A172 (cell line): Measurements from ENCODE around the gene UBALD1. TPM values are rescaled to one million over a fixed set of nuclear protein-coding genes. Genes with fewer than 3 reads are reported as not detected.

Source experiments
- DNase-seq: peaks from one replicate; pipeline ENCODE4 v3.0.0-alpha.2; 2015; ENCODE audit warnings: low spot score
- total RNA-seq: library from RNA; depleted of rRNA; stranded (reverse); fragments of >200 nt; shearing (Covaris generic); gene quantifications from 2 replicates; pipeline ENCODE4 v1.2.3, GENCODE V29; 2014

UBALD1 gene
- total RNA-seq, 1 experiment from 2014 or later, result 7.9 TPM

DNA sequence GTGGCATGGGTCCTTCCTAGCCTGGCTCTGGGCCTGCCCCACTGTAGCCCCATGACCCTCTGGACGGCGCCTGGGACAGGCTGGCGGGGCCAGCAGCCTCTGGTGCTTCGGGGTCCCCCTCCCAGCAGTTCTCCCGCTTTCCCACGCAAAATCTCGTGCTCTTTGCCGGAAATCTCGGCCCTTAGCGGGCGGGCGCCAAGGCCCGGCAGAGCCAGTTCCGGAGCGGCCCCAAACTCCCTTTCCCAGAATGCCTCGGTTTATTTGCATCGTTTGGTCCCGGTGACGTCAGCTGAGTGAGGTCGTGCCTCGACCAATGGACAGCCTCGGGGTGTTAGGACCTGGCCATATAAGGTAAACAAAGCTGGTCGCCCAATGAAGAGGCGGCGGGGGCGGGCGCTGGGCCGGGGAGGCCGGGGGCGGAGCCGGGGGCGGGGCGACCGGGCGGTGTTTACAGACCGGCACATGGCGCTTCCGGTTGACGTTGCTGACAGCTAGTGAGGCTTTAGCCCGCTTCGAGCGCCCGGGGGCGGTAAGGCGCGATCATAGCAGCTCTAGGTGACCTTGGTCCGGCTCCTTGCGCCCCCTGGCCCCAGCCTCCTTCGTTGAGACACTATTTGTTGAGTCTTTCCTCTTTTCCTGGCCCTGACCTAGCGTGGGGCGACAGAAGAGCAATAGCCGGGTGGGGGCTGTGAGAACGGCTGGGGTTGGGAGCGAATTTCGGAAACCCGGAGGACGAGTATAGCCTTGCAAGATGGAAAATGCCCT lies 1.5 kb upstream of the UBALD1 start:
- DNase-seq, result peak; percentile 99

DNA sequence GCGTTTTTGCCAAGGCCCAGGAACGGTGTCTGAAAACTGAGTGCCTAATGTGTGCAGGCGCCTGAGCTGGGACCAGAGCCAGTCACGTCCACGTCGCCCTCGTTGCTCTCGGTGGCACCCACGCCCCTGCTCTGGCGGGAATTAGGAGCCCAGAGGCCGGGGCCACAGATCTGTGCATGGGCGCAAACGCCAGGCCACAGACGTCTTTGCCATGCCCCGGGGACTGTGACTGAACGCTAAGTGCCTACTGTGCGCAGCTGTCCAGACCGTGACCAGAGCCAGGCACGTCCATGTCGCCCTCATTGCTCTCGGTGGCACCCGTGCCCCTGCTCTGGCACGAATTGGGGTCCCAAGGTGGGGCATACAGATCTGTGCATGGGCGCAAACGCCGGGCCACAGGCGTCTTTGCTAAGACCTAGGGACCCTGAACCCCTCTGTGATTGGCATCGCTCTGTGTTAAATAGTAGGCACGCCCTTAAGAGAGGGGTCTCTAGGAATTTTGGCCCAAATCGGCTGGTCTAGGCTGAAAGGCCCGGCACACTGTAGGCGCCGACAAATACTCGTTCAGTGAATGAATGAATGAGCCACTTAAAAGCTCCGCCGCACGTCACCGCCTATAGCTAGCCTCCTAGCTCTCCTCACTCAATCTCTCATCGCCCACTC lies 827 bp upstream of the UBALD1 start:
- DNase-seq, result no peak

DNA sequence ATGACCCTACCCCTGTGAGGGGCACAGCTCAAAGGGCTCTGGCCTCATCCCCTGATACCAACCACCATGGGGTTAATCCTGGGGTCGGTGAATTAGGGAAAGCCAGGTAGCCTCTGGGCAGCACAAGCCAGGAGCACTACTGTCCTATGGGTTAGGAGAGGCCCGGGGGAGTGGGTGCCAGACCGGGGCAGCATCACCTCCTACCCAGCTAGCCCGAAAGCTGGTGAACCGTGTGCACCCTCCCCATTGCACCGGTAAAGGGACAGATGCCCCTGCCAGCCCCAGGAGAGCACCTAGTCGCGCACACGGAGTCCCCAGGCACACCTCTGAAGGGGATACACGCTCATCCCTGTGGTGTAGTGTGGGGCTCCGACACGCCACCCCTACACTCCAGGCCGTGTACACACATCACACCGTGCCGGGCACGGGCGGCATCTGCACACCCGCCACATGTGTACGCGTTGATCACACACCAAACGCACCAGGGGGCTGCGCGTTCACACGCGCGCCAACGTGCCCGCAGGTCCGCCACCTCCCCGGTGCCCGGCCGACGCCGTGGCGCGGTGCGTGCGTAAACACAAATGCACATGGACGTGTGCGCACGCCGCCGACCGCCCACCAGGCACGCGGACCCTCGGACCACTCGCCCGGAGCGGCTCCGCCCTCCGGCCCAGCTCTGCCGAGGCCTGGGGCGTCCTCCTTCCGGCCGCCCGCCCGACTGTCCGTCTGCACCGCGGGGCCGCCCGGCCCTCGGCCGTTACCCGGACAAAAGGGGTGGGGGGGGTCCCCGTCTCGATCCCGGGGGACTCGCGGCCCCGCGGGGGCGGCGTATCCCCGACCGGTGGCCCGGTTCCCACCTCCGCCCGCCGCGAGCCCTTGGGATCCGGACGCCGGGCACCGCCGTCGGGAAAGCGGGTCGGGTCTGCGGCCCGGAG lies 785 bp downstream of the UBALD1 start:
- DNase-seq, result no peak

DNA sequence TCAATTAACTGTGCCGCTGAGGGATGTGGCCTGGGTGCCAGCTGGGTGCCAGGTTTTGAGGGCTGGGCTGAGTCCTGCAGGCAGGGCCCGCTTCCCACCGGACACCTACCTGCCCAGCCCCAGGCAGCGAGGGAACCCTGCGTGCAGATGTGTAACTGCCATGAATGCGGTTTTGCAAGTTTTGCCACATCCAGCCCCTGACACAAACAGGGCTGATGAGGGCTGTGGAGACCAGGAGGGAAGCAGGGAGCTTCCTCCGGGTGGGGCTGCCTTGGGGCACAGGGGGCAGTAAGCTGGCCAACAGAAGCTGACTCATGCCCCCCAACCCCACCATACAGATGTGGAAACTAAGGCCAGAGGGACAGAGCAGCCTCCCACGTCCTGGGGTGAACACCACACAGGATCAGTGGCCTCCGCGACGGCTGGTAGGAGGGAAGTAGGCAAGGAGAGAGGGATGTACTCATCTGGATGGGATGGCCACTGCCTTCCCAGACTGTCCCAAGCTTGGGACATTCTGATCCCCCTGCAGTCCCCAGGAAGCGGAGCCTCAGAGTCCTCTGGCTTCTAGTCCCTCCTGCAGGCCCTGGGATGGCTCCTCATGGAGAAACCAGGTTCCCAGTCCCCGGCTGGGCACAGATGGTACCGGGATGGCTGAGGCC lies 1.6 kb downstream of the UBALD1 start:
- no peak for DNase-seq

DNA sequence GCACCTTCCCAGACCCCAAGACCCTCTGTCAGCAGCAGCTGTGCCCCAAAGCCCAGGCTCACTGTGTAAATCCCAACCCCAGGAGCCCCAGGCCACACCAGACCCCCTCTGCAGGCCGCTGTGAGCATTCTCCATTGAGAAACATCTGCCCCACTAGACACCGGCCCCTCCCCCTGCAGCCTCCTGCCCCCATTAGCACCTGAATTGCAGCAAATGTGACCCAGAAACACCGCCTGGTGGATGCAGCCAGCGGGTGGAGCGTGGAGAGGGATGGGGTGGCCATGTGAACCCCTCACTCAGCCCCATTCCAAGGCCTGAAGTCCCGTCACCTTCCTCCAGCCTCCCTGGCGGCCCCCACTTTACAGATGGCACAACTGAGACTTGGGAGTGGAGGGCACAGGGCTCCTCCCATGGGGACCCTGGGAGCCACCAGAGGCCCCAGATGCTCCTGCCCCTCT lies 2.2 kb downstream of the UBALD1 start:
- DNase-seq, result no peak

DNA sequence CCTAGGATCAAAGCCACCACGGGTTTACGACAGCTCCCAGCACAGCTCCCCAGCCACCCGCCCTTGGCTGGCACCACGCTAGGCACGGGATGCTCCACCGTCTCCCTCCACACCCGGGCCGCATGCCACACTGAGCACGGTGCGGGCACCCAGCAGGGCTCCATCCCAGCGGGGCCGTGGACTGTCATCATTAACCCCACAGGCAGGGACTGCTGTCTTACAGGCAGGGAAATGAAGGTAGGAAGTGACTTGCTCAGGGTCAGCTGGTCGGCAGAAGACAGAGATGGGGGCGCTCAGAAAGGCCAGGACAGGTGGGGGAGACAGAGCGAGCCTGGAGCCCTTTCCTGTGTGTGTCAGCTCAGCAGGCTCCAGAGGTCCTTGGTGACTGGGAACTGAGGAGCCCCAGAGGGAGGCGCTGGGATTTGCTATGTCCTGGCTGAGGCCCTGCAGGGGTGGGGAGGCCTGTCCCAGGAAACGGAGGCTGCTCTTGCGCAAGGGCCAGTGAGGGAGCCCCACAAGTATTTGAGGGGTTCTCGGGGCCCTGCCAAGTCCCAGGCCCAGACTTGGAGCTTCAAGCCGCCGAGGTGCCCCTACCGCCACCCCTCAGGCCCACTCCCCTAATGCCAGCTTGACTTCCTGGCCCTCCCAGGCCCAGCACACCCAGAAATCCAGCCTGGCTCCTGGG lies 3.2 kb downstream of the UBALD1 start:
- DNase-seq, result no peak

DNA sequence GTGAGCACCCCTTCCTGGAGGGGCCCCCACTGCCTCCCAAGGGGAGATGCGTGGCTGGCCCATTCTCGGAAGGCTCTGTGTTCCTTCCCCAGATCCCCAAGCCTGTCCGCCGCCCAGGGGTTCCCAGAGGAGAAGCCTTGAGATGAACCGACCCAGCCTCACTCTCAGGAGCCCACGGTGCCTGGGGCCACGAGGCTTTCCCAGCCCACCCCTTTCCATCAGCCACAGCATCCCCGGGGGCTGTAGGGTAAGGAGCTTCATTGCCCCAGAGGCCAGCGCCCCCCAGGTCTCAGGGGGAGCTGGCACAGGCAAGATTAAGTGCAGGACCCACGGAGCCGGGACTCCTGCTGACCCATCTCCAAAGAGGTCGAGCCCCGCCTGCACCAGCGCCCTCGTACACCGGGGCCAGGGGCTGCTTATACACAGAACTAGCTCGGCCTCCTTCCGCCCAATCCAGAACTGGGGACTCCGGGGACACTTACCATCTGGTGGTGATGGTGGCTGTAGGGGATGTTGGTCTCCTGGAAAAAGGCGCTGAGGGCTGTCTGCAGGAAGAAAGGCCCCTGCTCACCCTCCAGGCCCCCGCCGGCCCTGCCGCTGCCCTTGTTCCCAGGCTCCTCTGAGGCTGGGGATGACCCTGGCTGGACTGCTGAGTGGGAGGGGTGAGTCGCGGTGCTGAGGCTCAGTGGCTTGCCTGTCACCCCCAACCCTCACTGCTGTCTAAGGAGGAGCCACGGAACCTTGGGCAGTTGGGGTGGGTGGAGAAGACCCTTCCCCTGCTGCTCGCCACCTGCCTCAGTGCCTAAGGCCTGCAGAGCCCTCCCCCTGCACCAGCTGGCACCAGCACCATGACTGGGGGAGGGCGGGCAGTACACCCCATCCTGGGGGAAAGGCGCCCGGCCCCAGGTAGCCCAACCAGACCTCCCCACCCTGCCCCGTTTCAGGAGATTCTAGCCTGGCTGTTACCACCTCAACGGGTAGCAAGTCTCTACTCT lies 4.4 kb downstream of the UBALD1 start:
- DNase-seq, result no peak

DNA sequence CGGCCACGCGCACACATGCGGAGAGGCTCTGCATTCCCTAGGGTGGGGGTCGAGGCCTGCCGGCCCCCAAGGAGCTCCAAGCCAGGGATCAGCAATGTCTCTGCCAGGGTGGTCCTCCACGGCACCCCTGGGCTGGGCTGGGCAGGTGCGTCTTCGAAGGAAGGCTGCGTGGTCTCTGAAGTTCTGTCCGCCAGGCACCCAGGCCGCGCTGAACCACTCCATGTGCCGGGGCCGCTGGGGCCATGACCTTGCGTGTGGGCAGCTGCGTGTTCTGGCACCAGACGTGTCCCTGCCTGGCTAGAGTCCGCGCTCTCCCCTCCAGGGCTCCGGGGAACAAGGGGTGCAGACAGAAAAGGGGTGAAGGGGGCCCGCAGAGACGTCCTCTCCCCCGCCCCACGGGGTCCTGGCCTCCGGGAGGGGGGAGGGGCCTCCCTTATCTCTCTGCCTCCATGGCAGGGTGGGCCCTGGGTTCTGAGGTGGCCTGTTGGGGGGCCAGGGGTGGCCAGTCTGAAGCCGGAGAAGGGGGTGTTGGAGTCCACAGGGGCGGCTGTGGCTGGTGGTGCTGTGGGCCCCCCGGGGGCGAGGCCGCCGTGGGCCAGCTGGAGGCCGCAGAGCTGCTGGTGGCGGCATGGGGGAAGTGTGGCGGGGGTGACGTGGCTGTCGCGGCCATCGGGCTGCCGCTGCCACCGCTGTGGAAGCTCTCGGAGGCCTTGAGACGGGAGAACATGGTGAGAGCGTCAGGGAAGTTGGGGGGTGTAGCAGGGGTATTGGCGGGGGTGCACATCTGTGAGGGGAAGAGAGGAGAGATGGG lies 5.3 kb downstream of the UBALD1 start:
- no peak for DNase-seq

DNA sequence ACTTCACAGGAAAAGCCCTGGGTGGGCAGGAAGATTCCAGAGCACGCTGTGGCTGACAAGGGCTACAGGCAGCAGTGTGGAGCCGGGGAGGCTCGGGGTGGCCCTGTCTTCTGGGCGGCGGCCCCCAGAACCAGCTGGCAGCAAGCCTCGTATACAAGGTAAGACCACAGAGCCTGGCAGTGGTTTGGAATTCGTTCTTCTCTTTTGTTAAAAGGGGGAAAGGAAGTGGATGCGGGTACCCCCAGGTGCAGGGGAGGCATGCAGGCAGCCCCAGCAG lies 6.0 kb downstream of the UBALD1 start:
- no peak for DNase-seq

DNA sequence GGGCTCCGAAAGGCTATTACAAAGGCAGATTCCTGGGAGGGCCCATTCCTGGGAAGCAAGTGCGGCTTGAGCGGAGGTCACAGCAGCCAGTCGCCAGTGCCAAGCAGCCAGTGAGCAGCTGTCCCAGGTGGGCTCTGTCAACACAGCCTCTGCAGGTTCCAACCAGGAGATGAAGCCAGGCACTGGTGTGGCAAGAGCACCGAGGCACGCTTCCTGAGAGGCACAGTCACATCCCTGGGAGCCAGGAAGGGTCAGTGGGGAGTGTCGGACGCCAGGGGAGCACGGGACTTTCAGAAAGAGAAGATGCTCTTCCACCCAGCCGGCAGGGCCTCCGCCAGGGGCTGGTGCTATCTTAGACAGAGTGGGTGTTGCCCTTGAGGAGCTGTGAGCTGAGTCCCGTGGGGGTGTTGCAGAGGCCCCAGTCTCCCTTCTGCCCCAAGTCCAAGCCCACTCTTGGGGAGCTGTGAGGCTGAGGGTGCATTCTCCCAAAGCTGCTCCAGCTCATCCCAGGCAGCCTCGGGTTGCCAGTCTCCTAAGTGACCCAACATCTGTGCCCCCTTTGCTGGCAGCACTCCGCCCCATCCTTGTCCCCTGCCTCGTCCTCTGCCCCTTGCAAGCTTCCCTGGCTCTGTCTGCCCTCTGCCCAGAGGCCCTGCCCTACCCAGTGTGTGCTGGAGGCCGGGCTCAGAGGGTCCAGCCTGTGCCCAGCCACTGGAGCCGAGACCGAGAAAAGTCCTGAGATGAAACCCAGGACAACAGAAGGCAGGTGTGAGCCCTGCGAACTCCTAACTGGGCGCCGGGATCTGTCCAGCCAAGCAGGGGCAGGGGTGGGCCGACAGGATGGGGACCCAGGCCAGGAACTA lies 6.6 kb downstream of the UBALD1 start:
- no peak for DNase-seq

DNA sequence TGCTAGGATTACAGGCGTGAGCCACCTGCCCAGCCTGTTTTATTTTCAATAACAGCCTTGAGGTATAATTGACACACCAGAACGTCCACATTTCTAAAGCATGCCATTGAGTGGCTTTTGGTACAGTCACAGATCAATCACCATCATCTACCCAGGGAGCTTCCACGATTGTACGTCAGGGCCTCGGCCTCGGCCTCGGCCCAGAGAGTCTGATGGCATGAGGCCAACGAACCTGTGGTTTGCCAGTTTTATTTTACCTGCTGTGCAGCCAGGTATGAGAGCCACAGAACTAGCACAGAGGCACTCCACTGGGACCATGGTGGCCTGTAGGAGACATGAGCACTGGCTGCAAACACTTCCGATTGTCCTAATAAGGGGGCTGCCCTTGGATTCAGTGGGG lies 8.3 kb downstream of the UBALD1 start:
- DNase-seq, result no peak

DNA sequence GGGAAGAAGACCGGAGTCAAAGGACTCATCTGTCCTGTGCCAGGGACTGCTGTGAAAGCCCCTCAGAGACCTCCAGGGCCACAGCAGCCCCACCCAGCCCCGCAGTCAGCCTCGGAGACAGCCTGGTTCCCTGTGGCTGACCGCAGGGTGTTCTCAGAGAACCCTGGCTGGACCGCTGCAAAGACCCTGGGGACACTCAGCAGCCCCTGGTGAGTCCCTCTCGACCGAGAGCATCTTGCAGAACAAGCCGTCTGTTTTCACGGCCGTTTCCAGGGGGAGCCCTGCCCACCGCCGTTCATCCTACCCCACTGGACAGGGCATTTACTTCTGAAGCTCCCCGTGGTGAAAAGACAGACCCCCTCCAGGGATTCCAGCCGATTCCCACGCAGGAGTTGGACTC lies 10.3 kb downstream of the UBALD1 start:
- DNase-seq, result no peak

DNA sequence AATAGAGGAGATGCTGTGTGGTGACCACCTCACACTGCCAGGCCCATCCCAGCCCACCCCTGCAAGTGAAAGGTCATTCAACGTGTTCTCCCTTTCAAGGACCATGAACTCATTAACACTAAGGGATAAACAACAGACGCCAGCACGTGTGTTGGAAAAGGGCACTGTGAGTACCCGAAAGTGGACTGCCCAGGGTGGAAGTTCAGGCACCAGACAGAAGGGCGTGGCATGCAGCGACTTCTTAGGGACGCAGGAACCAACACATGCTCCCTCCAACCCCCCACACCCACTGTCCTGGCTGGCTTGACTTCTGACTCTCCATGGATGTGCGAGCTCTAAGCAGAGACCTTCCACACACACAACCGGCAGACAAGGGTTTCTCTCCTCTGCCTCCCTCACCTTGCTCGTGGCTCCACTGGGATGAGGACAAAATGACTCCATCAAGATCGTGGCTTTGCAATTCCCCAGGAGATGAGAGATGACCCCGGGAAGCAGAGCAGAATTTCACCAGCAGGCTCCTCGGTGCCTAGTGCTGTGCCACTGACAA lies 11.0 kb downstream of the UBALD1 start:
- DNase-seq, result no peak

DNA sequence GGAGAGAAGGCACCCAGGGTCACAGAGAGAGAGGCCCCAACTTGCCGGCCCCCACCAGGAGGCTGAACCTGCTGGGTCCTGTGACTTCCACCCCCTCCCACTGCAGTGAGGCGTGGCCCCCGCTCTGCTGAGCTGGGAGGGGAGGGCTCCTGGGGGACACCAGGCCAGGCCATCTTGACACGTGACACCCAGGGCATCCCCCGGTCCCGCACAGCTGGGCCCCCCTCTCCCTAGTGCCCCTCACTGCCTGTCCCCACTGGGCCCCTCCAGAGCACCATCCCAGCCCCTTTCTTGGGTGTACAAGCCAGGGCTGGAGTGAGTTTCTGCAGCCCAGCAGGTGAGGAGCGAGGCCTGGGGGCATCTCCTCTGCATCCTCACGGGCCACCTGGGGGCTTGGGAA lies 12.4 kb downstream of the UBALD1 start:
- no peak for DNase-seq

DNA sequence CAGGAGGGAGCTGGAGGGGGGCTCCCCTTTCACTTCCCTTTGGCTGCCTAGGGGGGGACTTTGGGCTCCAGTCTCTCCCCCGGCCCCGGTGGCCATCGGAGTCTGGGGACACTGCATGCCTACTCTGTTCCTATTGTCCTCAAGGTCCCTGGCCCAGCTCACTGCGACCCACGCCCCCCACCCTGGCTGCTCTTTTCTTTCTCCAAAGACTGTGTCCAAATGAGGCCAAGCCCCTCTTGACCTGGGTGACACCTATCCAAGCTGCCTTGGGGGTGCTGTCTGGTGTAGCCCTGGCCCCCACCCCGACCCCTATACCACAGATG lies 12.9 kb downstream of the UBALD1 start:
- DNase-seq, result no peak

DNA sequence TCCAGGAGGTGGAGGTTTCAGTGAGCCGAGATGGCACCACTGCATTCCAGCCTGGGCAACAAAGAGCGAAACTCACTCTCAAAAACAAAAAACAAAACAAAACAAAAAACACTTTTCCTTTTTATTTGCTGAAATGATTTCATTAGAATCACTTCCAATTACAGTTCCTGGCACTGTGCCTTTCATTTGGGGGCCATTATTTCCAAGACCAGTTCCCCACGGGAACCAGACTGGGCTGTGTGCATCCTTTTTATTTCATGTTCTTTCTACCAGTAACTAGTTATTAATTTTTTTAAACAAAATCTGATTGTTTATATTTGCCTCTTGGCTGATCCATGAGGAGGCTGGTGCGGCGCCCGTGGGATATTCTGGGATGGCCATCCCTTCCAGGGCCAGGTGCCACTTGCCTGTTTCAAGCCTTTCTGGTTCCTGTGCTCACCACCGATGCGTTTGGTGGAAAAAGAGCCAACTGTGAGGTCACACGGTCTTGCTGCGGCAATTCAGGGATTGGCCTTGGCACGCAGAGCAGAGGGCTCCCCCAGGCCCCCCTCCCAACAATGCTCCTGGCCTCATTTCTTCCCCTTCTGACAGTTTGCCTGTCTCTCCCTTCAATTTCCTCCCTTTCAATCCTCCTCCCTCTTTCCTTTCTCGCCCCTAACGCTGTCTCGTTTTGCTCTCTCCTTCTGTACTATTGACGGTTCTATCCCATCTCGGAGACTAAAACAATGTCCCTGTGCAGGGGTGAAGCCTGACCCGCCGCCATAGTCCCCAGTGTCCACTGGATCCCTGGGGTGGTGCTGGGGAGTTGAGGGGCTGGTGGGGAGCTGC lies 13.4 kb downstream of the UBALD1 start:
- no peak for DNase-seq

DNA sequence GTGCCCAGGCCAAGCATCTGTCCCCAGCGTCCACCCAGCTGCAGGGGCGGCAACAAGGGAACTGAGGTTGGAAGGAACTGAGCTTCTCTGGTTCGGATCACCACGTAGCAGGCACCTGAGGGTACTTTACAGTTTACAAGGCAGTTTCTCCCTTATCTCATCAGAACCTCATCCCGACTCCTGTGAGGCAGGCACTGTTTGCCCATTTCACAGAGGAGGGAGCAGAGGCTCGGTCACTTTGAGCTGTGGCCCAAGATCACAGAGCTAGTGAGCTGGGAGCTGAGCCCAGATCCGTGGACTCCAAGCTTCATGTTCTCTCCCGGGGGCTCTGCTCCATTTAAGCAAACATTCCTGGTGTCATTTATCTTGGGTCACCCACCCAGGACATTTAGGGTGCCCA lies 15.1 kb downstream of the UBALD1 start:
- no peak for DNase-seq
